Inflammatory macrophage (primary cell): Measurements from ENCODE around the gene ZFAND3.
"Not testable (repeated sequence)": the region's sequence is repeated elsewhere in the genome, so short reads cannot be mapped to it uniquely, and the experiment has no call there.

ENCODE experiments used
- DNase-seq, 2 donors: peaks; one replicate each; pipeline ENCODE4 v3.0.0-alpha.2; 2020 to 2022

ZFAND3 gene

DNA sequence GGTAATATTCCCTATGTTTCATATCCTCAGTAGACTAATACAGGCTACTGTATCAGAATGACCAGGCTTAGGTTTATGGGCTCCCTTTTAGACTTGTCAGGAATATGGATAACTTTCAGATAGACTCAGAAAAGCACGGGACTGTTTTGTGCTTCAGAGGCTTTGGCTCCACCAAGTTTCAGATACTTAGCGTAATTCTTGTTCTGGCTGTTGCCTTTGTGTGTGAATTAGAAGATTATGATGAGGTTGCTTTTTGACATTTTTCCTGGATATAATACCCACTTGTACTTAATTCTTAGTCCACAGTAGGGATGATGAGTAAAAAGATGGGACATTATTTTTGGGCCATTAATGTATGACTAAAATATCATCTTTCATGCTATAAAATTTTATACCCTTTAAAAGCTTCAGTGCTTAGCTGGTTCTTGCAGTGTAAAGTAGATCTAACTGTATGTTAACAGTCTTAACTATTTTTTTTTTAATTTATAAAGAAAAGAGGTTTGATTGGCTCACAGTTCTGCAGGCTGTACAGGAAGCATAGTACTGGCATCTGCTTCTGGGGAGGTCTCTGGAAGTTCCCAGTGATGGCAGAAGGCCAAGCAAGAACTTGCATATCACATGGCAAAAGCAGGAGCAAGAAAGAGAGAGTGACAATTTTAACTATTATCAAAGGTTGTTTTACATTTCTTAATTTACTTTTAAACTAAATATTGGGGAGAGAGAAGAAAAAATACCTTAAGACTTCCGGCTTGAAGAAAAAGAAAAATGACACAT is 120.7 kb downstream of the ZFAND3 start:
- no peak for DNase-seq

DNA sequence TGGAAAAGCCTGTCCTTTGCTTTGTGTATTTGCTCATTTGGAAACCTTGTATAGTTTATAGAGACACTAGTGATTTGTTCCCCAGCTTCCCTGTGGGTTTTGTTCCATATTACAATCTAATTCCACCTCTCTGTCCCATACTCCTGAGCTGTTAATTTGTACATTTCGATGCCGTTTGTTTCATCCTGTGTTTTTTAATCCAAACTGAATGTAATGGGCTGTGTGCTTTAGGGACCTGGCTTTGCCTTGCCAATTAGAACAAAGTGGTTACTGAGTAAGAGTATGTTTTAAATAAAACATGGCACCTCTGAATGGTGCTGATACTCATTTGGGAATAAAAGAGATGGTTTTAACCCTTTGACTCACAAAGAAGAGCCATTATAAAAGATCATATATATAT is 122.3 kb downstream of the ZFAND3 start:
- DNase-seq: no peak

DNA sequence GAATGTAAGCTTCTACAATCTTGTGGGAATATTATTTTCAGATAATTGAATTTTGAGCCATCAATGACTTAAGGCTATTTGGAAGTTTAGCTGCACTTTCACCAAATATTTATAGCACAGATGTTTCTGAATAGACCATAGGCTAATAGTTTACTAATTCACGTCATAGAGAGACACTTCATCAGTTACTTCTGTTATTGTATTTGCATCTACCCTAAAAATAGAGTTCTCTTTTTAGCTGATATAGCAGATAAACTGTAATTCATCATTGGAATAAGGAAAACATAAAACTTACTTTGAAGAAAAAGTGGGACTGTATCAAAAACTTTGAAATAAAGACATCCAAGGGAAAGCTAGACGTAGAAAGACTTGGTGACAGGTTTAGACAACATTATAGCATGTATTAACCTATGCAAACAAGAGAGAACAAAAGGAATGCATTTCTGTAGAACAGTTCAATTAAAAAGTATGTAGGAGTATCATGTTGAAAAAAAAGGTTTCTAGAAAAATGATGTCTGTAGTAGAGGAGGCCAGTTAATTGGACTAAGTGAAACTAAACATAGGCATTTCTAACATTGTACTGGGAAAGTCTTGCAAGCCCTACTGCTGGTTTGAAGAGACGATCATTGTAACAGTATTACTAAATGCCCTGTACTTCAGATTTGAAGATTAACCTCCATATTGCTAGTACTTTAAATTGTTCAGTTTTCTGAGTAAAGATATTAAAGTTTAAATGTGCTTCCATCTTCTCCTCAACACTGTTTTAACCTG is 123.3 kb downstream of the ZFAND3 start:
- no peak for DNase-seq

DNA sequence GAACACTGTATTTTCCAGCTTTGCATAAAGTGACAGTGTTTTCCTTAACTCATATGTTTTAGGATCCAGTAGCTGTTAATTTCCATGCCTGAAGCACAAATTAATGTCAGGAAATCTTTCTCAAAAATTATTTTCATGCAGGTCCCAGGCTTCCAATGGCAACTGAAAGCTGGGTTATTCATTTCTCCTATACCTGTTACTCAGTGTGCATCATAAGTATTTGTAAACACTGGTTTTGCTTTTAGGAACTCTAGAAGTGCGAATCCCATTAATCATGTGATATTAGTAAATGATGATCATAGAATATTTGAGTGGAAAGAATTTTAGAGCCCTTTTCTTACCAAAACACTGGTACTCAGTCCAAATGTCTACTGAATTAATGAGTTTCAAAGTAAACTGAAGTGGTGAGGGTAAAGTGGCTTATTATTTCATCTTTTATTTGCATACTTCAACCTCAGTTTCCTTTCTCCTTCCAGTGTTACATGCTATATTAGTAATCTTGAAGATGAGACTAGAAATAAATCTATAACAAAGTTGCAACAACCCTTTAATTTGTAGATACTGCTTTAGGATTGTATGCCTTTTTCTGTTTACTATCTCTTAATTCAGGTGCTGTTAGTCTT is 124.0 kb downstream of the ZFAND3 start:
- no peak for DNase-seq

DNA sequence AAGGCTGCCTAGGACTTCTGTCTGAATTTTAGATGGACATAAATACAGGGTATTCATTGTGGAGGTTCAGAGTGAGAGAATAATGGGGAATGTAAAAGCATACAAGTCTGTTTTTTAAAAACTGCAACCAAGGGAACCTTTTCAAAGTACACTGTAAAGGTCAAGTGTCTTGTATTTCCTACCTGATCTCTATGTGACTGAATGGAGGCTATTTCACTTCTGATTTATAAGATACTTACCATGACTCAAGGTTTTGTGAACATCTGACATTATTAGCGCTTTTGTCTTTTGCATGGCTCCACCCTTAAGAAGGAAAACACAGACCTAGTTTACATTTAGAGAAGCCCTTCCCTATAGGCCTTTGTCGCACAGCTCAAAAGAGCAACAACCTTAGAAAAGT is 126.5 kb downstream of the ZFAND3 start:
- no peak for DNase-seq

DNA sequence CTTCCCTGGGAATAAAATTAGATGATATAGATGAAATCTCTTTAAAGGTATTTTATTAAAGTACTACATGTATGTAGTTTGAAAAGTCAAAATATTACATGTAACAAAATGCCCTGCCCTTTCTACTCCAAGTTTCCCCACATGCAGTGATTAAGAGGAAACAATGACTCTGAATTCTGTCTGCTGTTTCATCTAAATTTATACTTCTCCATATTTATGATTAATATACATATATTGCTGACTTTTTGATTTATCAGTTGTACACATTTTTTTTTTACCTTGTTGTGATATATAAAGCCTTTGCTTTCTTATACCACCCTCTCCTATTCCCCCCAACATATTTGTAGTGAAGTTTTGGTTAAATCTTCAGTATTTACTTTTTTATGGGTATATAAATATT is 127.9 kb downstream of the ZFAND3 start:
- DNase-seq: peak in 1 of 2 donors; percentile 34

DNA sequence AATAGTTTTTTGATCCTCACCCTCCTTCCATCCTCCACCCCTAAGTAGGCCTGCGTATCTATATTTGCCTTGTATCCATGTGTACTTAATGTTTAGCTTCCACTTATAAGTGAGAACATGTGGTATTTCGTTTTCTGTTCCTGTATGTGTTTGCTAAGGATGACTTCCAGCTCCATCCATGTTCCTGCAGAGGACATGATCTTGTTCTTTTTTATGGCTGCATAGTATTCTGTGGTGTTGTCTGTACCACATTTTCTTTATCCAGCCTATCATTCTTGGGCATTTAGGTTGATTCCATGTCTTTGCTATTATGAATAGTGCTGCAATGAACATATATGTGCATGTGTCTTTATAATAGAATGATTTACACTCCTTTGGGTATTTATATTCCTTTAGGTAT is 129.1 kb downstream of the ZFAND3 start:
- not testable (repeated sequence) for DNase-seq

DNA sequence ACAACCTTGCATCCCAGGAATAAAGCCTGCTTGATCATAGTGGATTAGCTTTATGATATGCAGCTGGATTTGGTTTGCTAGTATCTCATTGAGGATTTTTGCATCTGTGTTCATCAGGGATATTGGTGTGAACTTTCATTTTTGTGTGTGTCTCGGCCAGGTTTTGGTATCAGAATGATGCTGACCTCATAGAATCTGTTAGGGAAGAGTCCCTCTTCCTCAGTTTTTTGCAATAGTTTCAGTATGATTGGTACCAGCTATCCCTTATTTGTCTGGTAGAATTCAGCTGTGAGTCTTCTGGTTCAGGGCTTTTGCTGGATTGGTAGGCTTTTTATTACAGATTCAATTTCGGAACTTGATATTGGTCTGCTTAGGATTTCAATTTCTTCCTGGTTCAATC is 132.5 kb downstream of the ZFAND3 start:
- peak in 1 of 2 donors; percentile 9 for DNase-seq

DNA sequence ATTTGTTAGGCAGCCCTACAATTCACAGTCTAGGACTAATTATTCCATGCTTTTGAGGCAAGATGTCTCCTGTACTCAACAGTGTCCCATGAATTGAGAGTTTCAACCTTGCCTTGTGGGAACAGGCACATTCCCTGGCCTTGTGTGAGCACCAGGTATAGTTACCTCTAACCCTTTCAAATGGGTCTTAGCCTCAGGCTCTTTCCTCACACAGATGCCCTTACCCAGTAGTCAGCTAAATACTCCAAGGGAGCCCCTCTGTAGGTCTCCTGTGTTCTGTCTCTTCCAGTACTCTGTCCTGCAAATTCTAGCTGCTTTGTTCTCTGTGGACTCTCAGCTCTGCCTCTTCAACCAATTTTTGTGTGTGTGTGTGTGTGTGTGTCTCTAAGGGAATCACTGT is 135.3 kb downstream of the ZFAND3 start:
- no peak for DNase-seq

DNA sequence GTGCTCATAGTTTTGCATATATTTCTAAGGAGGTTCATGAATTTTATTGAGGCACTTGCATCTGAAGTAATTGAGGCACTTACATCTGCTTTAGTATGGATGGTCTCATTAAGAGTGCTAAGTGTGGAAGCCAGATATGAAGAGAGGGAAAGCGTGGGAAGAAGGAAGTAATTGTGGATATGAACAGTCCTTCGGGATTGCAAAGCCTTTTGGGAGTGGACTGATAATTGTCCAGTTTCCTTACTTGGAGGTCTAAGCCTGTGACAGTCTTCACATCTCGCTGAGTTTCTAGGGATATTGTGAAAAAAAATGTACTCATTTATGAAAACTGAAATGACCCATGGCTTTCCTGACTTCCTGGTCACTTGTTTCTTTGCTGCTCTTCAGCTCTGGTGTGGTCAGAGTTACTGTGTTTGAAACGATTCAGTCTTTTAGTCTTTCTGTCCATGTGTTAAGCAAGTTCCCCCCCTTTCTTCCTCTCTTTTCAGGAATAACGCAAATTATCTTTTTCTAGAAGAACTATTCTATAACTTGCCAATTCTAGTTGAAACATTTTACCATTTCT is 137.3 kb downstream of the ZFAND3 start:
- DNase-seq: peak in 1 of 2 donors; percentile 23

DNA sequence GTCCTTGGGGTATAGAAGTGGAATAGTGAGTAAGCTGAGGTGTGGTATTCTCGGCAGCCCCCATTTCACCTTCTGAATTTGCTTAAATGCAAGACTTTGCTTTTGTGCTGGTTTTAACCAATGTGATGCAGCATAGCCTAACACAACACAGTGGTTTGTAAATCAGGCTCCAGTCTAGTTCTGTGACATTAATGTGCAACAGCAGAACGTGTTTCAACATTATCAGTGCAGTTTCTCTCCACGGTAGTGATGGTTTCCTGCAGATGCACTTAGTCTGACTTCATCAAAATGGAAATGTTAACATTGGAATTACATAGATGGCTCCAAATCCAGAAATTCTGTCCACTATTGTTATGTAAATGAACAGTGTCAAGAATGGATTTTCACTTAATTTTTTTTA is 139.5 kb downstream of the ZFAND3 start:
- no peak for DNase-seq

DNA sequence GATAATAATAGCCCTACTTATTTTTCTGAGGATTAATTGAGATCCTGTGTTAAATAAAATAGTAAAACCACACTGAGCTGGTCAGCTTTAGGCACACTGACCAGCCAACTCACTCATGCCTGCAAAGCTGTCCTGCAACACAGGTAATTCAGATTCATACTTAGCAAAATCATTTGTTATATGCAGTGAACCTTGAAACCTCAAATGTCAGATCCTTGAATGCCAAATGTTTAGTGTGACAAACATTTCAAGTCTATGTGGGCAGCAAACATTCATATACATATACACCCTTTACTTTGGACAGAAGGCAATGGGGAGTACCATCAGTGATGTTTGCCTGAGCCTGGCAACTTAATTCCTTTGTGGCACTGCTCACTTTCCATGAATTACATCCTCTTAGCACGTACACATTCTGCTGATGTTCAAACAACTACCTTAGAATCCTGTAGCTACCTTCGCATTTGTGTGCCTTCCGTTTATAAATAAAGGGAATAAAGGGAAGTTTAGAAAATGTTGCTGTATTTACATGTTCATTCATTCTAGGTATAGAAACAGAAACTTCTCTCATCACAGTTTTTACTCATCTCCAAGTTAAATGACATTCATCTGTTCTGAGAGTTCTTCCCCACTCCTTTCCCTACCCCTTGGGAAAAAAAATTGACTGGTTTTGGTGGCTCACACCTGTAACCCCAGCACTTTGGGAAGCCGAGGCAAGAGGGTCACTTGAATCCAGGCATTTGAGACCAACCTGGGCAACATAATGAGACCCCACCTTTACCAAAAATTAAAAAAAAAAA is 140.8 kb downstream of the ZFAND3 start:
- no peak for DNase-seq

DNA sequence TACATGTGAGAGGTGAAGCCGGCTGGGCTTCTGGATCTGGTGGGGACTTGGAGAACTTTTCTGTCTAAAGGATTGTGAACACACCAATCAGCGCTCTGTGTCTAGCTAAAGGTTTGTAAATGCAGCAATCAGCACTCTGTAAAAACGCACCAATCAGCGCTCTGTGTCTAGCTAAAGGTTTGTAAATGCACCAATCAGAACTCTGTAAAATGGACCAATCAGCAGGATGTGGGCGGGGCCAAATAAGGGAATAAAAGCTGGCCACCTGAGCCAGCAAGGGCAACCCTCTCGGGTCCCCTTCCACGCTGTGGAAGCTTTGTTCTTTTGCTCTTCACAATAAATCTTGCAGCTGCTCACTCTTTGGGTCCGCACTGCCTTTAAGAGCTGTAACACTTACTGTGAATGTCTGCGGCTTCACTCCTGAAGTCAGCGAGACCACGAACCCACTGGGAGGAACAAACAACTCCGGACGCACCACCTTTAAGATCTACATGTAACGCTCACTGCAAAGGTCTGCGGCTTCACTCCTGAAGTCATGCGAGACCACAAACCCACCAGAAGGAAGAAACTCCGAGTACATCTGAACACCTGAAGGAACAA is 143.1 kb downstream of the ZFAND3 start:
- DNase-seq: not testable (repeated sequence)

DNA sequence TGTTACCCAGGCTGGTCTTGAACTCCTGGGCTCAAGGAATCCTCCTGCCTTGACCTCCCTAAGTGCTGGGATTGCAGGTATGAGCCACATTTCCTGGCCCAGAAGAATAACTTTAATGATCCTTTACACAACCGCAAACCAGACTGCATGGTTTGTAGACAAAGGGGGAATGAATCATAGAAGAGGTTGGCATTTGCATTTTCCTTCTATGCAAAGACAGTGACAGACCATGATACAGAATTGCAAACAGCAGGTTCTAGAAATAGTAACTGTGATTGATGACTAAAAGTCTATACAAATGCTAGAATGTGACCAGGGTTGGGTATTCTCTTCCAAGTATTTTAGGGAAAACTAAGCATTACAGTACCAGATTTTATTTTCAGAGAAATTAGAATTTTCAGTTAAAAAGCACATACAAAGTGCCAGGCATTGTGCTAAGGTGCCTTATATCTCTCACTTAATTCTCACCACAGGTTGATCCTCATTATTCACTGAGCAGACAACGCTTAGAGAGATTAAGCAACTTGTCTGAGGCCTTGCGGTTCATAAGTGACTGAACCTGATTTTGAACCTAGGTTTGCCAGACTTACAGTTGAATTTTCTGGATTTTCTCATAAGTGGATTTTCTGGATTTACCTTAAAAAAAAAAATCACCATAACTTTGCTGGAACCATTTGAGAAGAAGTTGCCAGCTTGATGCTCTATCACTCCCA is 146.6 kb downstream of the ZFAND3 start:
- DNase-seq: no peak

DNA sequence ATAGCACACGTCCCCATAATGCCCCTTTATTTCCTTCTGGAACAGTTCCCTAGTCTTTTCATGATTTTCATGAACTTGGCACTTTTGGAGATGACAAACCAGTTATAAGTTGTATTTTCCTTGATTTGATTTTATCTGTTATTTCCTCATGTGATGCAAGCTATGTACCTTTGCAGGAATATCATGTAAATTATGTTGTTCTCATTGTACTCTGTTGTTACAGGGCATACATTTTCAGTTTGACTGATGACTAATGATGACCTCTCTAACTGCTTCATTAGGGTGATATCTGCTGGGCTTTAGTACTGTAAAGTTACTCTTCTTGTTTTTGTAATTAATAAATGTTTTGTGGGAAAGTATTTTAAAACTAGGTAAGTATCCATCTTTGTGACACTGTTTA is 147.3 kb downstream of the ZFAND3 start:
- no peak for DNase-seq

DNA sequence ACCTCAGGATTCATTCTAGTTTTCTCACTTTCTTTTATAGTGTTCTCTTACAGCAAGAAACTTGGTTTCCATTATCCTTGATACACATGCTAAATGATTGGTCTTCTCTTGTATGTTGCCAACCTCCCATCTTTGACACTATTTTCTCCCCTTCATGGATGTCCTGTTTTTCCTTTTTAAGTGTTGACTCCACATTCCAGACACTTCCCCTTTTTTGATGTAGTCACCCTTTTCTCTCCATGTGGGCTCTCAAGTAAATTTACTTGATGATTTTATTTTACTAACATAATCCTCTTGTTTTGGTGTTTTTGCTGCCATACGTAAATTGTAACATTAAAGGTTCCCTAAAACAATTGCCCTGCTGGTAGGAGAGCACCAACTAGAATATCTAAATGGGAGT is 148.1 kb downstream of the ZFAND3 start:
- DNase-seq: peak; percentile 11 to 28

DNA sequence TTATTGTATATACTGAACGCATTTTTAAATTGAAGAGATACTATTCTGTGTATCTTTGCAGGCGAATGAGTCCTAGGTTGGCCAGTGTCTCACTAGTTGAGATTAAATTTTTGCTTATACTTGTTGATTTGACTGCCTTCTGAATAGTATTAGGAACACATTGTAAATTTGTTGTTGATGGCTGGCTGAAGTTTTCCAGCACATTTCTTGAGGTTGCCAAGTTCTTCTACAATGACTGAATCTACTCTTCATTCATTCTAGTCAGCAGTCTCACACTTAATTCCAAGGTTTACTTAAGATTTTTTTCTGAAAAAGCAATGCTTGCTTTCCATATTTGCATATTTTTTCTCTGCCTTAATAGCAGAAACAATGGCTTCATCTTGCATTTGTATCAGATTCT is 151.7 kb downstream of the ZFAND3 start:
- no peak for DNase-seq

DNA sequence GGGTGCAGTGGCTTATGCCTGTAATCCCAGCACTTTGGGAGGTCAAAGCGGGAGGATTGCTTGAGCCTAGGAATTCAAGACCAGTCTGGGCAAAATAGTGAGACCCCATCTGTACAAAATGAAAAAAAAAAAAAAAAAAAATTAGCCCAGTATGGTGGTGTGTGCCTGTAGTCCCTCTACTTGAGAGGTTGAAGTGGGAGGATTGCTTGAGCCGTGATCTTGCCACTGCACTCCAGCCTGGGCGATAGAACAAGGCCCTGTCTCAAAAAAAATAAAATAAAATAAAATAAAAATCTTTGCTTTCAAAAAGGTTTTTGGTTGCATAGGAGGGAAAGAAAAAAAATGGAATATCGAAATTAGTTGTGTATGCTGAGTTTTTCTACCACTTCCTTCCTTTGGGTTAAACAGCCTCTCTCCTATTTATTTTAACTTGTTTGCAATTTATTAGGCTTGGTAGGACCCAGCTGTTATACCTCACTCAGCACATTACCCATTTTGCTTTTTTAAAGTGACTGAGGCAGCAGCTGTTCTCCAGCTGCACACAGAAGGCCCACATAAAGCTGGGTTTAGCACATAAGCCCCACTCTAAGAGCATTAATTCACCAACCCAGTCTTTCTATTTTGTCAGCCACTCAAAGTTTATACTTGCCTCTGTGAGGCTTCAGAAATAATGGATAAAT is 152.3 kb downstream of the ZFAND3 start:
- no peak for DNase-seq

DNA sequence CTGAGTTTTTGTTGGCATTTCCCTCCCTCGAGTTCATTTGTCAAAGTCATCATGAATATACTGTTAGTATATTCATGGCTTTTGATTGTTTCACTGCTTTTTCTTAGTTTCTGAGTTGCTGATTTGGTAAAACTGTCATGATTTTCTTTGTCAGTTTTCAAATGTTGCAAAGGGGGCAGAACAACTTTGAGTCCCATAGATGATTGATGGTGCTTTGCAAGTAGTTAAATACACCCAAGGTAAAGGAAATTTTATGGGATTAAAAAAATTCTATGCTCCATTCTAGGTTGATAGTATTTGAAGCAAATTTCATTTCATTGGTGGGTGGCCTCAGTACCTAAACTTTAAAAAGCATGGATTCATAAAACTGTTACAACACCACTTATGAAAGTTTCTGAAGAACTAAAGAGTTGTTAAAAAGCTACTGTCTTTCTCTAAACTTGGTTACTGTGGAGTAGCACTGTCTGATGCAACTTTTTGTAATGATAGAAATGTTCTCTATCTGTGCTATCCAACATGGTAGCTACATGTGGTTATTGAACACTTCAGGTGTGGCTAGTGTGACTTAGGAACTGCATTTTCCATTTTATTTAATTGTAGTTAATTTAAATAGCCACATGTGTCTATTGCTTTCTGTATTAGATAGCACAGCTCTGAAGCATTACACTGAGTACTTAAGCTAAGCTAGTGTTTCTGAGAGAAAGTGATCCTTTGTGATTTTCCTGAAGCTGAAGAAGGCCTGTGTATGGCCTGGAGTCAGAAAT is 153.6 kb downstream of the ZFAND3 start:
- no peak for DNase-seq

DNA sequence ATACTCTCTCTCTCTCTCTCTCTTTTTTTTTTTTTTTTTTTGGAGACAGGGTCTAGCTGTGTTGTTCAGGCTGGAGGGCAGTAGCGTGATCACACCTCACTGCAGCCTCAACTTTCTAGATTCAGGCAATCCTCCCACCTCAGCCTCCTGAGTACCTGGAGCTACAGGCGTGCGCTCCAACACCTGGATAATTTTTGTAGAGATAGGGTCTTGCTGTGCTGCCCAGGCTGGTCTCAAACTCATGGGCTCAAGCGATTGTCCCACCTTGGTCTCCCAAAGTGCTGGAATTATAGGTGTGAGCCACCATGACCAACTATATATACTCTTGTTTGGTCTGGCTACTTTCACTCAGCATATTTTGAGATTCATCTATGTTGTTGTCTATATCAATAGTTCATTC is 154.9 kb downstream of the ZFAND3 start:
- no peak for DNase-seq
